ENCODE measurements around the gene NAGK.

- TF ChIP-seq, protein P1, sequence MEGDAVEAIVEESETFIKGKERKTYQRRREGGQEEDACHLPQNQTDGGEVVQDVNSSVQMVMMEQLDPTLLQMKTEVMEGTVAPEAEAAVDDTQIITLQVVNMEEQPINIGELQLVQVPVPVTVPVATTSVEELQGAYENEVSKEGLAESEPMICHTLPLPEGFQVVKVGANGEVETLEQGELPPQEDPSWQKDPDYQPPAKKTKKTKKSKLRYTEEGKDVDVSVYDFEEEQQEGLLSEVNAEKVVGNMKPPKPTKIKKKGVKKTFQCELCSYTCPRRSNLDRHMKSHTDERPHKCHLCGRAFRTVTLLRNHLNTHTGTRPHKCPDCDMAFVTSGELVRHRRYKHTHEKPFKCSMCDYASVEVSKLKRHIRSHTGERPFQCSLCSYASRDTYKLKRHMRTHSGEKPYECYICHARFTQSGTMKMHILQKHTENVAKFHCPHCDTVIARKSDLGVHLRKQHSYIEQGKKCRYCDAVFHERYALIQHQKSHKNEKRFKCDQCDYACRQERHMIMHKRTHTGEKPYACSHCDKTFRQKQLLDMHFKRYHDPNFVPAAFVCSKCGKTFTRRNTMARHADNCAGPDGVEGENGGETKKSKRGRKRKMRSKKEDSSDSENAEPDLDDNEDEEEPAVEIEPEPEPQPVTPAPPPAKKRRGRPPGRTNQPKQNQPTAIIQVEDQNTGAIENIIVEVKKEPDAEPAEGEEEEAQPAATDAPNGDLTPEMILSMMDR (IDR thresholded peaks at IDR 0.05) = no peak
- TF ChIP-seq POLR2AphosphoS5 (IDR thresholded peaks at IDR 0.05) = no peak
Observed at GRCh38 chr2:71117063-71117462, 48.6 kb downstream of the NAGK start.

Data from breast epithelium (tissue), 3 donors.